GM19240 (cell line): ENCODE results near the gene GRIK2.

ENCODE experiments used
- DNase-seq: peaks from one replicate; pipeline ENCODE4 v3.0.0; 2011; ENCODE audit warnings: low spot score; ENCODE audit not compliant: insufficient read length

The GRIK2 gene

DNA sequence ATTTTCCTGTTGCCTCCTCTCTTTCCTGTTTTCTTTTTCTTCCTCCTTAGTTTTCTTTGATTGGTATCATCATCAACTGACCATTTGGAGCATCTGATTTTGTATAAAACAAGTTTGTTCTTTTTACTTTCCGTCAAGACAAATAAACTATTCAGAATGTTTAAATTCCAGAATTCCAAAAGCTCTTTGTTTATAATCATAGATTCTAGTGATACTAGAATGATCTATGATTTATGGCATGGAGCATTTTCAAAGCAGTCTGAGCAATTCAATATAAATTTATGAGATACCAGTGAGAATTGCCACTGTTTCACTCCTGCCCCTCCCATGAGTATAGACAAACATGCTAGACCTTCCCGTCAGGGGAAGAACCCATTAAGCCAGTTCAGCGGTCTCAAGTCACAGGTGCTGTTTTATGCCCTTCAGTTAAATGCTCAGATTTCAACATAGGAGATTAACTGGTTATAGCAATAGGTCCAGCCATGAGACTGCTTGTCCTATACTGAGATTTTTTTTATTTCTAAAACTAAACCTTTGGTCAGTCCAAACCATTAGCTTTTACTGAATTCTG is 60.7 kb downstream of the GRIK2 start:
- DNase-seq = no peak

DNA sequence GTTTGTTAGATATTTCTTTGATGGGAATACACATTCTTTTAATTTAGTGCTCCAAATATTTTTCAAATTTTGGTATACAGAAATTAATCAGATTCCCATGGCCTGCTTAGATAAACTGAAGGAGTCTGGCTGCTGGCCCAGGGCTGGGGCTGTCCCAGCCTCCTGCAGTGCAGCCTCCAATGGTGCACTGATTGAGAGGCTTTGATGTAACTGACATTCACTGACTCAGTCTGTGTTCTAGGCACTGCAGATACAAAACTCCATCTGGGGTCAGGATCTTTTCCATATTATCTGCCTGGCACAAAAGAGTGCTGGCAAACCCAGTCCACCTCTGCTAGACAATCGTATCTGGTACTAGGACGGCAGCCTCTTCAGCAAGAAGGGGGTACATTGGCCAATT is 64.8 kb downstream of the GRIK2 start:
- no peak for DNase-seq

DNA sequence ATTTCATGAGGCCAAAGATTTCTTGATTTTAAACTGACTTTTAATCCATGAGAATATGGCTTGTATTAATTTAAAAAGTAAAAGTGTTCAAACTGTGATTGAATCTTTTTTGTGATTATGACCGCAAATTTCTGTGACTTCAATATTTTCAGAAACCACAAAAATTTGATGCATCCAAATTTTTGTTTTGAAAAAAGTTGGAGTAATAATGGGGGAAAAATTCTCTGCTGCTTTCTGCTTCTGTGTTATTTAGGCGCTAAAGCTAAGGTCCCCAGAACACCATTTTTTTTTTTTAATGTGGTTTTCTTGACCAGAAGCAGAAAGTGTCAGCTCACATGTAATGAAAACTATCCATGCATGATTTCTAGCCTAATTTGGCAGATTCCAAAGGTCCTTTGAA is 65.3 kb downstream of the GRIK2 start:
- no peak for DNase-seq

DNA sequence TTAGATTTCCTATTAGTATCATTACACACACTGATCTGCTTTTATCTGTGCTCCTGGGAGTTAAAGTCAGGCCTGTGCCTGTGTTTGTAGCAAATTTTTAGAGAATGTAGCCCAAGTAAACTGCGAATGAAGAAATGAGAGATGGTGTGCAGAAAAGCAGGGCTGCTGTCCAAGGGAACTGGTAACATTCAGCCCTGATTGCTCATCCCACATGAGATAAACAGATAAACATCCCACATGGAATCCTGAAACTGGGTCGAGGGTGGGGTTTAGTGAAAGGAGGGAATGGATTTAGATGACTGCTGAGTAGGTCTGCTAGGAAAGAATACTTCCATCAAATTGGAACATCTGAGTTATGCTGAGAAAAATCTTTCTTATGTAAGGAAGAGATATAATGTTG is 69.1 kb downstream of the GRIK2 start:
- DNase-seq = no peak

DNA sequence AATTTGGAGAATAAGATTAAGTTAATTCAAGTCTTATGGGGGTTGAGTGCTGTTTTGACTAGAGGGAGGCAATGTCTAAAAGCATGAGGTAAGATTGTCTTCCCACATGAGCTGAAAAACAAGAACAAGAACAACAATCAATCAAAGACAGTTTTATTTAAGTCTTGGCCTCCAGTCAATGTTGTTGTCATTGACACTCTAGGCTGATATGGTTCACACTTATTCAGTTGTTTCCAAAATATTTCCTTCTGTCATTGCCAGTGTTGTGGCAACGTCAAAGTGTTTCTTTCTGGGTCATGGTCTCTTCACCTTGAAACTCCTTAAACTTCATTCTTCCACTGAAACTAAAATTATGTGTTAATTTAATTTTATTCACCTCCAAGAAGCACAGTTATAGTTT is 72.4 kb downstream of the GRIK2 start:
- DNase-seq = no peak

DNA sequence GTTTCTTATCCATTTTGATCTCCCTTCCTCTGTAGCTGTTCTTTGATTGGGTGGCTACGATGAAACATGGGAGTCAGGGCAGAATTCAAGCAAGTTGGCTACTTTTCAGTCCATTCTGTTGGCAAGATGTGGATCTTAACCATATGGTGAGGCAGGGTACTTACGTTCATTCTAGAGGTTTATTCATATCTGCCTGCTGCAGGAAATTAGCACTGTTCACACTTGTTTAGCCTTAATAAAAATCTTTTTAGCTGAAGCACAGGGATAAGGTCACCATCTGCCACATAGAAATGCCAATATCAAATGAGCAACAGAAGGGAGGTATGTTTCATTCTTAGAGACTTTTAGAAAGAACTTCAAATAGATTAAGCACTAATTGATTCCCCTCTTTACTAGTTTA is 83.9 kb downstream of the GRIK2 start:
- DNase-seq = no peak

DNA sequence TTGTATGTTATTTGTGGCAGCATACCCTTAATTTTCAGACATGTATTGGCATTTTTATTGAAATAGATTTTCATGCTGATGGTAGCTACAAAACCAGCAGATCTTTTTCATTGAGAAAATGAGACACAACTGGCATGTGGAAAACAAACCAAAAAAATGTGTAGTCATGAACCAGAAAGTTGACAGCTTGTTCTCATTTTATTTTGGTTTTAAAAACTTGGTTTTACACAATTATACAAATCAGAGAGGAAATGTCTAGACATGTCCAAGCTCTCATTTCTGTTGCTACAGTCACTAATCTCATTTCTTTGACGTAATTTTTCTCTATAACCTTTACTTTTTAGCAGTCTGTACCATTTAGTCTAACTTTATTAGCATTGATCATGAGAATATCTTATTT is 85.4 kb downstream of the GRIK2 start:
- DNase-seq = no peak

DNA sequence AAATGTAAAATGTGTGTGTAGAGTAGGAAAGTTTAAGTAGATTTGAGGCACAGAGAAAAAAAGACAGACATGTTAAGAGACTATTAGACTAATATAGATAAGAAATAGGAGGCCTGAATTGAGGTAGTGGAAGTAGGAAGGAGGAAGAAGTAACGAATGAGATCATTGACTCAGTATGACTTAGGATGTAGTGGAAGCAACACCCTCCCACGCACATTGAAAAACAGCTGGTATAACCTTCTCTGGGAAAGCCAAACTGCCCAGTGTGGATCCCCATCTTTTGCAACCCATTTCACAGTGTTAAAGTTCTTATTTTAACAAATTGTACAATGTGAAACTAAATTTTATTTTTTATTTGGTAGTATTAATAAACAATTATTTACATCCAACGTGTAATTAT is 89.1 kb downstream of the GRIK2 start:
- no peak for DNase-seq

DNA sequence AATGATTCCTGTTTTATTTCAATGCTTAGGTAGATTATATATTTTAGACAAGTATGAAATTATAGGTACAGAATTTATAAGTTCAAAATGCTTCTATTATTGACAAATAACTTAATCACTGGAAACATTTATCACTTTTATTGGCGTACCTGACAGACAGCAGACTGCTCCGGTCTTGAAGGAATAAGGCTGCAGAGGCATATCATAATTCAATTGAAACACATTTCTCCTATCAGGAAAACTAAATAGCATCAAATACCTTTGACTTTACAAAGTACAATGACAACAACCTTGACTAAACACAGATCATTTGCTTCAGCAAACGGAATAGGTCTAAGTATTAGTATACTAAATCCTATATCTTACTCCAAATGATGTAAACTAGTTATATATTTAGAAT is 91.3 kb downstream of the GRIK2 start:
- no peak for DNase-seq

DNA sequence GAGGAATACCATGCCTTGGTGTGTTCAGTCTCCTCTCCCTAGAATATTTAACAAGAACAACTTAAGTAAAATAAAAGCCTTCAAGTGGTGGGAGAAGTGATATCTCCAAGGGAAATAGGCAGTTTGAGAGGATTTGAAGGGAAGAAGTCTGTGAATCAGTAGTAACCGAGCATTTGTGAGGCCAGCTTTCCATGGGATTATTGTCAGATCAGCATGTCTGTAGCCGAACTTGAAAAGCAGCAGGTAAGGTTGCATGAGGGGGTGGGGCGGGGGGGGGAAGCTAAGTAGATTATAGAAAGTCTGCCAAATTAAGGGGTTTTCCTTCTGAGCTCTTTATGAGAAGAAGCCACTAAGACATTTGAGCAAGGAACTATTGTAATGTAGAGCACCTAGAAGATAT is 92.6 kb downstream of the GRIK2 start:
- no peak for DNase-seq

DNA sequence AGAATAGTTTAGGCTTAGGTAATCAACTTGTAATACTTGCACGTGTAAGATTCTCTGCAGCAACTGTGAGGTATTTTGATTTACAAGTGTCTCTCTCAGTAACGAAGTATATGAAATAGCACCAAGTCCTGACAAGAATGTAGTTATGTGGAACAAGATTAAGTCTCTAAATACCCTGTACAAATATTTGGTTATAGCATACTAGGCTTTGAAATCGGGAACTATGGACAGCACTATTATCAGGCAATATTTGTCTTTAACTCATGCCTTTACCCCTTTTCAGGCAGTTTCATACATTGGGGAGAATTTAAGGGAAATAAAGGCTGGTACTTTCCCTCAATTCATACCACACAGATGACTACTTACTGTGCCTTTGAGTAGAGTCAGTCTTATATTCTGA is 93.2 kb downstream of the GRIK2 start:
- no peak for DNase-seq

DNA sequence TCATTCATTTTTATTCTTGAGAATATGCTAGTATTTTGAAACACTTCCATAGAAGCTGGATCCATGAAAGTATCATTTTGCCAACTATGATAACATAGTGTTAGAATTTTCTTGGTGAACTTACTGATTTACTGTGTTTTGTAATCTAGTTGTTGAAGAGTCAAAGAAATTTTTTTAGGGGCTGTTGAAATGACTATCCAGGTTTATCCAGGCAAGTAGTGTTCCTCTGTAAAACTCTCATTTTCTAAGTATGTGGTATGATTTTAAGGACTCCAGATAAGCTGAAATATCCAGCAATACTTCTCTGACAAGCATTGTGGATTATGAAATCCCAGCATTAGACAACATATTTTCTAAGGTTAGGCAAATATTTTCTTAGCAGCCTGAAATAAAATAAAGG is 95.9 kb downstream of the GRIK2 start:
- DNase-seq = no peak

DNA sequence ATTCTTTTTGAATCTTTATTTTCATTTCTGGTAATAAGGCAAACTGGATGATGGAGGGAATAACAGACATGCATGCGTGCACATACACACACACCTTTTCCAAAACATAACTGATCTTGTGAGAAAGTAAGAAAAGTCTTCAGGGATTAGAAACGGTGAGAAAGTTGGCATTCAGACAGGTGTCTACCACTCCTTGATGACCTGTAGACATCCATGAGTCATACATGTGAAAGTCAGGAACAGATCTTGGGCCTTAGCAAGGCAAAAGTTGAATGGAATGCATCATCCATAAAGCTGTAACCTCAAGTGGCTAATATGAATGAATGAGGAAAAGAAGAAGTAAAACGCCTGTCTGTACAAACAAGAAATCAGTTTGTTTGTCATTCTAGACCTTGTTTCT is 97.3 kb downstream of the GRIK2 start:
- no peak for DNase-seq

DNA sequence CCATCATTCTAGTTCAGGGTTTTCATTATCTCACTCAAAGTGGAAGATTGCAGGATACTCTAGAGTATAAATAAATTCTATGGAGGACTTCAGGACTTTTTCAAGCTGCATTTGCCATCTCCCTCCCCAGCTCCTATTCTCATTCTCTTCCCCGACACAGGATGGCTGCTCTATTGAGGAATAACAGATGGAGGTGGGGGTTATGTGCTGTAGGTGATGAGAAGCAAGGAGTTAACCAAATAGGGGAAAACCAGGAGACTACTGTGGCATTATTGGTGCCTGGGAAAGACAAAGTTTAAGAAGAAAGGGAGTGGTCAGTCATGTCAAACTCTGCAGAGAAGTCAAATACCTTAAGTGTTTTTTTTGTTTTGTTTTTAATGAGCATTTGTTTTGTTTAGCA is 109.3 kb downstream of the GRIK2 start:
- DNase-seq = no peak

DNA sequence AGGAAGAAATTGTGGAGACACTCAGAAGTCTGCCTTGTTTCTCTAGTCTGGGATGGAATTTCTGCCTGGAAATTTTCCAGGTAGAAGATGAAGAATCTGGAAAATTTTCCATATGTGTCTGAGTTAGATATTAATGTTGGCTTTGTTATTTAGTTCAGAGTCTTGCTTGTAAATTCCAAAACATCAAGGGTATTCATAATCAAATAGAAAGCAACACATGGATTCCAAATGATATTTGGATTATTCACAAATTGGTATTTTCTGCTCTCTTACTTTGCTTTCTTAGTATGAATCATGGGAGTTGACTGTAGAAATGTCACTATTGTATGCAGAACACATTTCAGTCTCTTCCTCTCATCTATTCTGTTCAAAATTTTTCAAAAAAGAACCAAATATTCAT is 116.0 kb downstream of the GRIK2 start:
- DNase-seq = no peak

DNA sequence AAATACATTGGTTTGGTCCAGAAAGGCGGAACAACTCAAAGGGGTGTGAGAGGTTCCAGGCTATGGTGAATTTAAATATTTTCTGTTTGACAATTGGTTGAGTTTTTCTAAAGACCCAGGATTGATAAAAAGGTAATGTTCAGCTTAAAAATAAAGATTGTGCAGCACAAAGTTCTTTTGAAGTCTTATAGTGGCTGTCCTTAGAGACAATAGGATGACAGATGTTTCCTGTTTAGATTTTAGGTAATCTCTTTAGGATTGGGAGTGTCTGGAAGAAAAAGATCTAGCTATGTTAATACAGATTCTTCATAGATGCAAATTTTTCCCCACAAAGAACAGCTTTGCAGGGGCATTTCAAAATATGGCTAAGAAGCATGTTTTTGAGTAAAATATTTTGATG is 119.7 kb downstream of the GRIK2 start:
- DNase-seq = no peak

DNA sequence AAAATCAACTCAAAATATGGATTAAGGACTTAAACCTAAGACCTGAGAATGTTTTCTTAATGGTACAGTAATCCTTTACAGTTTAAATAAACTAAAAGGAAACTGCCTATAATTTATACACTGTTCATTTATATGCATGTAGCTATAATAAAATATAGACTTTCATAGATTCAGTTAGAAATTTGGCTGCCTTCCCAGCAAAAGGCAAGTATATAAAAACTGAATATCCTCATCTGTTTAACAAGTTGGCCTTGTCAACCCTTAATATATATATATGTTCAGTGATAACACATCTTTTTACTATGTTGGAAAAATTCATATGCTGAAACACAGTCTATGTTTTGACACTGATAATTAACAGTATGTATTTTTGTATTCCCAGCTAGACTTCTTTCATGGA is 123.1 kb downstream of the GRIK2 start:
- DNase-seq = no peak

DNA sequence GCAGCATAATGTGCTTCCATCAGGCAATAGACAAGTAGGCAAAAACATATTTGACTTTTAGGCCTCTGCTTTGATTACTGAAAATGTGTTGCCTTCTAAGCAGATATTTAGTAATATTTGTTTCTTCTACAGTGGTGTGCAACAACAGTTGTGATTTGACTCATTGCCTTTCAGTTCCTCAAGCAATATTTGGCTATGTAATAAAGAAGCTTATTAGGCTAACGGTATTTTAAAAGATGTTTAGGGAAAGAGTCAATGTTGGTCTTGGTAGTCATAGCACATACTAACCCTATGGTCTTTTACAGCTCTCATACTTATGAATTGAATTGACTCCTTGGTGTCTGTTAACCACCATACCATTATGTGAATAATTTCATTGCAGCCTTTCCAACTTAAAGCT is 124.1 kb downstream of the GRIK2 start:
- DNase-seq = no peak

DNA sequence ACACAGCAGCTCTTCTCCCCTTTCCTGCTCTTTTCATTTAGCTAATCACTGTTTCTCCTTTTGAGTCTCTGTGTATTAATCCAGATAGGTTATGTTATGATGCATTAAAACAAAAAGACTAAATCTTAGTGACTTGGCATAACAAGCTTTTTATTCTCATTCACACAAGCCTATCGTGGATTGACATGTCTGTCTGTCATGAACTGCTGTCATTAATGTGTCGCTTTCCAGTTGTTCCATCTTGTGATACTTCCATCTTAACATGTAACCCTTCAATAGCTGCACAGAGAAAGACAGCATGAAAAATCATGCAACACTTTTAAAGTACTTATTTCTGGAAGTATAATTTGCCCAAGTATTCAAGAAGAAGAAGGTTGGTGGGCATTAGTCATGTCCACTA is 128.7 kb downstream of the GRIK2 start:
- no peak for DNase-seq

DNA sequence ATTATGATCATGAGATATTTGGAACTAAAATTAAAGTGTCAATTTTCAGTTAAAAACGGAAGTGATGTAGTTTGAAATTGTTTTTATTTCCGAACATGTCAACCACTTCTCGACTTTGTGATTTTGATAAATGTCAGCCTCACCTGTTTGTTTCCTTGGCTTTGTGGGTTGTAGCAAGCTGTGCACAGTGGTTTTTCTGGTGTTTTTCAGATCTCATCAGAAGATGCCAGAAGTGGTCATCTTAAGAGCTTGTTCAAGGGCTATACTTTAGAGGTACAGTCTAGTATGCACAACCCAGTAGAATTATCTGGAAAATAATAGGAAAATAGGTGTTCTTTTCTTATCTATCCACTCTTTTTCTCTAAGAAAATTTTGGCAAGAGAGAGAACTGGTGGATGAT is 134.0 kb downstream of the GRIK2 start:
- DNase-seq = no peak

DNA sequence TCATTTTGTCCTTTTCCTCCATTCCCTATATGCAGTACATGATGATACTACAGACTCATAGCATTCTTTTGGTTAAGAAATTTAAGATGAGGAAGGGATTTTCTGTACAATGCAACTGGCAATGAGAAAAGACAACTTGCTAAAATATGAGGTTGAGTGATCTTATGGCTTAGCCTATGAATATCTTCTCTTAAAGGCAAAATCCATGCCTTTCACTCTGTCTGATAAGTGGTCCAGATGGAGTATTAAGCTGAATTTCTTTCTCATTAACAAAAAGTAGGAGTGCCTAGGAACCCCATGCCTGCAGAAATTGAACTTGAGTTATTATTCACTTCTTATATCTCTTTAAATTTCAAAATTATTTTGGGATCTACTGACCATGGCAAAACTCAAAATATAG is 135.3 kb downstream of the GRIK2 start:
- DNase-seq = no peak

DNA sequence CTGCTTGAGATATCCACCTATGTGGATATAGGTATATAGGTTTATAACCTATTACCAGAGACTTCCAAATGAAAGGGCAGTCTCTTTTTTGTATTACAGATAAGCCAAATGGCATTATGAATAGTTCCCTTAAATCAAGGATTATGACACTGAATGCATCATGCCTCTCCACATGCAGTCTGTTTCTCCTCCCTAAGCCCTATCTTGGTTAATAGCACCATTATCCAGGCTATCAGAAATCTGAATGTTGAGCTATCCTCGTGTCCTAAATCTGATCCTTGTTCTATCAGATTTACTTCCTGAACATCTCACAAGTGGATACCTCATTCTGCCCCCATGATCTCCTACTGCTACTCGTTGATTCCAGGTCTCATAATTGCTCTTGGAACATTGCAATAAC is 138.0 kb downstream of the GRIK2 start:
- DNase-seq = no peak

DNA sequence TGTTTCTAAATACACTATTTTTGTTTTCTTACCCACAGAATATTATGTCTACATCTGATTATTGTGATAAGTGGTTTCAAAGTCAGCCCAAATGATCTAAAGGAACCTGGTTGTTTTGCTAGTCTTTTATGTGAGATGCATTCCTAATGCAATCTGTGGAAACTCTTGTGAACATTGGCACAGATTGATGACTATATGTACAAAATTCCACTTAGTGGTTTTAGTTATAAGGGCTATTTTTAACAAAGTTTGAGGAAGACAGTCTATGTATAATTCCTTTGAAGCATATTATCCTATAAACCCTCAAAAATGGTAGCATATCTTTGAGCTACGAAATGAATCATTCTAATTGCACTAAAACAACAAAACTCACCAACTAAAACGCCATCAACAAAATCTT is 140.9 kb downstream of the GRIK2 start:
- DNase-seq = no peak

DNA sequence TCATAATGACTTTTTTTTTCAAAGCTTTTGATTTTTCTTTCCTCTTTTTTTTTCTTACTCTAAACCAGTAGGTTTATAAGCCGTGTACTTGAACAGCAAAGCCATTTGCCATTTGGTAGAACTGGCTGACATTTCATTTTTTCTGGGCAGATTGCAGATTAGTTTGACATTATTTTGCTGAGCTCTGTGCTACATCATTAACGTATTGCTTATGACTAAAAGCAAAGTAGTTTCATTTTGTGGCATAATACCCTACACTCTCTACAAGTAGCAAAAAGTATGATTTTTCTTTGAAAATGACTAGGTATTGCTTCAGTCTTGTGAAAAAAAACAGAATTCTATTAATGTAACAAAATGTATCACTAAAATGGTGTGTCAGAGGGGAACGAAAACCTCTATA is 141.3 kb downstream of the GRIK2 start:
- no peak for DNase-seq
